OCI-M2 (cell line): ENCODE measurements around the gene OCSTAMP.

Source experiments
- DNase-seq: peaks from one replicate; lab custom pipeline; 2025; ENCODE audit not compliant: unreplicated experiment; lab: John Stamatoyannopoulos, UW

OCSTAMP gene

GRCh38 chr20:46520976-46521579, 29.4 kb downstream of the OCSTAMP start:
- peak; percentile 27 for DNase-seq

GRCh38 chr20:46520540-46520939, 29.9 kb downstream of the OCSTAMP start:
- DNase-seq: no peak

GRCh38 chr20:46519471-46520068, 30.9 kb downstream of the OCSTAMP start:
- DNase-seq: no peak

- DNase-seq: peak; percentile 72
Measured at GRCh38 chr20:46512943-46513844, 37.3 kb downstream of the OCSTAMP start, which contains the start of gene ZNF334. TSS of gene ZNF334 (minus strand) at chr20:46513559. CDS start at chr20:46512102, 1,457 bp downstream.

GRCh38 chr20:46509523-46509922, 40.9 kb downstream of the OCSTAMP start:
- DNase-seq: no peak

GRCh38 chr20:46507760-46508407, 42.6 kb downstream of the OCSTAMP start:
- DNase-seq: no peak

GRCh38 chr20:46505506-46505905, 44.9 kb downstream of the OCSTAMP start:
- DNase-seq: no peak

GRCh38 chr20:46501961-46502360, 48.5 kb downstream of the OCSTAMP start:
- DNase-seq: no peak

- DNase-seq: no peak
Measured at GRCh38 chr20:46501337-46501942, 49.0 kb downstream of the OCSTAMP start.

- no peak for DNase-seq
Measured at GRCh38 chr20:46494077-46494476, 56.4 kb downstream of the OCSTAMP start.

GRCh38 chr20:46491354-46491753, 59.1 kb downstream of the OCSTAMP start:
- no peak for DNase-seq
